Natural killer cell treated with Interleukin-12 subunit alpha and Interleukin-12 subunit beta and Interleukin-15 and Interleukin-18, amount 100 ng/mL, for 72 hours (primary cell): Measurements from ENCODE around the gene ZFP14. TPM values are rescaled to one million over a fixed set of nuclear protein-coding genes. Genes with fewer than 3 reads are reported as not detected.

Source experiments
- ATAC-seq, 2 donors: fragments of 150-1000 bp; cut with Tn5 transposase in 1 of 2; sonication (Bioruptor Pico), chemical (Tn5 transposase) in 1 of 2; 2 replicates each; pipeline ENCODE4 v1.10.0; 2021
- DNase-seq: peaks from one replicate; pipeline ENCODE4 v3.0.0; 2022; ENCODE audit warnings: low spot score
- H3K27ac Mint-ChIP-seq, 2 donors: 1 replicate in 1 of 2; 2 replicates in 1 of 2; pipeline ENCODE4 v1.8.0; 2022; ENCODE audit warnings: mixed read lengths in 2 of 2, mild to moderate bottlenecking in 1 of 2, moderate library complexity in 1 of 2
- H3K27me3 Mint-ChIP-seq, 2 donors: 1 replicate in 1 of 2; 2 replicates in 1 of 2; pipeline ENCODE4 v1.8.0; 2022; ENCODE audit warnings: mixed read lengths in 2 of 2
- H3K36me3 Mint-ChIP-seq: one replicate; pipeline ENCODE4 v1.8.0; 2022; ENCODE audit warnings: mixed read lengths
- H3K4me1 Mint-ChIP-seq, 2 donors: 1 replicate in 1 of 2; 2 replicates in 1 of 2; pipeline ENCODE4 v1.8.0; 2022; ENCODE audit warnings: low read depth in 2 of 2, mixed read lengths in 2 of 2, mild to moderate bottlenecking in 1 of 2
- H3K4me3 Mint-ChIP-seq: one replicate; pipeline ENCODE4 v1.8.0; 2022; ENCODE audit warnings: mixed read lengths
- H3K9me3 Mint-ChIP-seq: 2 replicates; pipeline ENCODE4 v1.8.0; 2022; ENCODE audit warnings: mixed read lengths
- total RNA-seq, 2 donors: library from RNA; stranded (reverse); gene quantifications; one replicate each; pipeline ENCODE4 v1.2.3, GENCODE V29; 2022

ZFP14 gene
- total RNA-seq: 1 to 10 TPM; 2.3 to 5.1 TPM

GRCh38 chr19:36378625-36379509 is at the start of gene ZFP14:
Gene ZFP14 (minus strand): TSS chr19:36379201. CDS start chr19:36367892, 11,309 bp downstream.
- Mint-ChIP-seq H3K27ac (peak within 1 kb of the TSS; percentile 82 to 89), H3K4me3 (peak within 1 kb of the TSS; percentile 90), H3K27me3 (no peaks in the 10 kb centered on the region), H3K36me3 (no peaks in the 10 kb centered on the region), H3K4me1 (peaks cover 18 to 19% of the 10 kb centered on the region in 2 donors), H3K9me3 (no peaks in the 10 kb centered on the region)
- ATAC-seq (peak; percentile 99 to 100), DNase-seq (peak; percentile 97)

- H3K4me3 Mint-ChIP-seq: no peak overlapping the region
- peaks cover 22 to 28% of the 10 kb centered on the region in 2 donors for H3K27me3 Mint-ChIP-seq
- no peak for ATAC-seq
These were observed 44.9 kb upstream of the ZFP14 start for GRCh38 chr19:36423925-36424324.

DNA sequence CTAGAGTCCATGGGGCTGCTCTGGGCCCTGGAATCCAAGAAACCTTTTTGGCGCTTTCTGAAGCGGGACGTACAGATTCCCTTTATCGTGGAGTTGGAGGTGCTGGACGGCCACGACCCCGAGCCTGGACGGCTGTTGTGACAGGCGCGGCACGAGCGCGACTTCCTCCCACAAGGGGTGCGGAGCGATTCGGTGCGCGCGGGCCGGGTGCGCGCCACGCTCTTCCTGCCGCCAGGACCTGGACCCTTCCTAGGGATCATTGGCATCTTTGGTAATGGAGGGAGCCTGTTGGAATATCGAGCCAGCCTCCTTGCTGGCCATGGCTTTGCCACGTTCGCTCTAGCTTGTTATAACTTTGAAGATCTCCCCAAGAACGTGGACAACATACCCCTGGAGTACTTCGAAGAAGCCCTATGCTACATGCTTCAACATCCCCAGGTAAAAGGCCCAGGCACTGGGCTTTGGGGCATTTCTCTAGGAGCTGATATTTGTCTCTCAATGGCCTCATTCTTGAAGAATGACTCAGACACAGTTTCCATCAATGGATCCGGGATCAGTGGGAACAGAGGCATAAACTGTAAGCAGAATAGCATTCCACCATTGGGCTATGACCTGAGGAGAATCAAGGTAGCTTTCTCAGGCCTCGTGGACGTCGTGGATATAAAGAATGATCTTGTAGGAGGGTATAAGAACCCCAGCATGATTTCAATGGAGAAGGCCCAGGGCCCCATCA is 42.9 kb upstream of the ZFP14 start:
- Mint-ChIP-seq H3K27ac (no peak overlapping the region), H3K27me3 (peaks cover 19 to 23% of the 10 kb centered on the region in 2 donors), H3K36me3 (peaks cover 14% of the 10 kb centered on the region), H3K4me3 (peak overlapping the region; percentile 51), H3K4me1 (peaks cover 14 to 17% of the 10 kb centered on the region in 2 donors), H3K9me3 (peaks cover 2% of the 10 kb centered on the region)
- ATAC-seq (no peak), DNase-seq (no peak)

More at GRCh38 chr19:36423925-36424324, 44.9 kb upstream of the ZFP14 start:
- Mint-ChIP-seq H3K36me3 (peaks cover 18% of the 10 kb centered on the region), H3K4me1 (peaks cover 0 to 3% of the 10 kb centered on the region in 2 donors), H3K9me3 (peaks cover 5% of the 10 kb centered on the region), H3K27ac (no peak overlapping the region)
- DNase-seq: no peak

- no peak for DNase-seq
- peaks cover 12% of the 10 kb centered on the region for H3K36me3 Mint-ChIP-seq
These were observed 42.2 kb upstream of the ZFP14 start for GRCh38 chr19:36420961-36421748.

GRCh38 chr19:36418287-36419001 is 39.4 kb upstream of the ZFP14 start, which contains the start of gene ZFP82:
Gene ZFP82 (minus strand): TSS chr19:36418644. CDS start chr19:36409789, 8,855 bp downstream.
- peak; percentile 85 for DNase-seq
- Mint-ChIP-seq H3K9me3 (no peaks in the 10 kb centered on the region), H3K4me3 (peak within 1 kb of the TSS; percentile 97), H3K36me3 (peaks cover 6% of the 10 kb centered on the region), H3K27me3 (peaks cover 11 to 13% of the 10 kb centered on the region in 2 donors), H3K27ac (peak within 1 kb of the TSS; percentile 93 to 94), H3K4me1 (peaks cover 14 to 17% of the 10 kb centered on the region in 2 donors)
- ATAC-seq: peak; percentile 95 to 96

More at GRCh38 chr19:36420961-36421748, 42.2 kb upstream of the ZFP14 start:
- no peaks in the 10 kb centered on the region for H3K9me3 Mint-ChIP-seq
- H3K4me3 Mint-ChIP-seq: peak overlapping the region; percentile 1
- ATAC-seq: no peak
- peaks cover 17 to 20% of the 10 kb centered on the region in 2 donors for H3K27me3 Mint-ChIP-seq
- H3K27ac Mint-ChIP-seq: no peak overlapping the region
- H3K4me1 Mint-ChIP-seq: peaks cover 14 to 17% of the 10 kb centered on the region in 2 donors

- ATAC-seq: no peak
- DNase-seq: no peak
- H3K27ac Mint-ChIP-seq: peak overlapping the region; percentile 93 to 94
- peaks cover 7% of the 10 kb centered on the region for H3K36me3 Mint-ChIP-seq
- H3K9me3 Mint-ChIP-seq: no peaks in the 10 kb centered on the region
- peak overlapping the region; percentile 97 for H3K4me3 Mint-ChIP-seq
- peaks cover 14 to 17% of the 10 kb centered on the region in 2 donors for H3K4me1 Mint-ChIP-seq
- H3K27me3 Mint-ChIP-seq: peaks cover 10 to 13% of the 10 kb centered on the region in 2 donors
These were observed 38.8 kb upstream of the ZFP14 start for GRCh38 chr19:36417752-36418286.

DNA sequence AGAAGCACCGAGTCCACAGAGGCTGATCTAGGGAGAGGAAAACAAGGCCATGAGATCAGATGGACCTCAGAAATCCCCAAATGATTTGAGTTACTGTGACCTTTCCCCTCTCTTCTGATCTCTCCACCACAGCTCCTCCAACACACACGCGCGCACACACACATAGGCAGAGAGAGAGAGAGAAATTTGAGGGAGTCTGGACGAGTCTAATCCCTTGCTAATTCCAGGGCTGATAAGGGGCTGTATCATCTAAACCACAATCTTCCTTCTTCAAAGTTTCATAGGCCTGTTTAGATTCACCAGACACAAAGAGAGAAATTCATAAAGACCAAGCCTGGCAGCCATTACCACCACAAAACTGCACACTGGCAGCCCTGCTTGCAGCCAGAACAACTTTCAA is 30.8 kb upstream of the ZFP14 start:
- Mint-ChIP-seq H3K4me3 (no peak overlapping the region), H3K4me1 (peaks cover 0 to 2% of the 10 kb centered on the region in 2 donors), H3K27me3 (no peaks in the 10 kb centered on the region), H3K9me3 (peaks cover 2% of the 10 kb centered on the region), H3K27ac (no peak overlapping the region), H3K36me3 (peaks cover 49% of the 10 kb centered on the region)
- ATAC-seq (no peak), DNase-seq (no peak)

- H3K27me3 Mint-ChIP-seq: no peaks in the 10 kb centered on the region
- H3K9me3 Mint-ChIP-seq: peaks cover 2% of the 10 kb centered on the region
- ATAC-seq: no peak
- H3K36me3 Mint-ChIP-seq: peaks cover 57% of the 10 kb centered on the region
- no peak for DNase-seq
- no peak overlapping the region for H3K4me3 Mint-ChIP-seq
- H3K4me1 Mint-ChIP-seq: peaks cover 0 to 2% of the 10 kb centered on the region in 2 donors
- no peak overlapping the region for H3K27ac Mint-ChIP-seq
These were observed 29.1 kb upstream of the ZFP14 start for GRCh38 chr19:36408101-36408500.

GRCh38 chr19:36404498-36404897 is 25.5 kb upstream of the ZFP14 start:
- ATAC-seq (no peak), DNase-seq (no peak)
- peaks cover 0 to 5% of the 10 kb centered on the region in 2 donors for H3K4me1 Mint-ChIP-seq
- H3K9me3 Mint-ChIP-seq: peaks cover 14% of the 10 kb centered on the region
- no peak overlapping the region for H3K4me3 Mint-ChIP-seq
- no peaks in the 10 kb centered on the region for H3K27me3 Mint-ChIP-seq
- no peak overlapping the region for H3K27ac Mint-ChIP-seq
- peaks cover 61% of the 10 kb centered on the region for H3K36me3 Mint-ChIP-seq

- Mint-ChIP-seq H3K4me1 (peaks cover 0 to 5% of the 10 kb centered on the region in 2 donors), H3K9me3 (peaks cover 14% of the 10 kb centered on the region), H3K4me3 (no peak overlapping the region), H3K27ac (no peak overlapping the region), H3K27me3 (no peaks in the 10 kb centered on the region), H3K36me3 (peaks cover 65% of the 10 kb centered on the region)
- DNase-seq (no peak), ATAC-seq (no peak)
These were observed 22.5 kb upstream of the ZFP14 start for GRCh38 chr19:36401475-36401874.

- Mint-ChIP-seq H3K27ac (no peak overlapping the region), H3K9me3 (peaks cover 22% of the 10 kb centered on the region), H3K4me1 (peaks cover 0 to 5% of the 10 kb centered on the region in 2 donors), H3K27me3 (no peaks in the 10 kb centered on the region), H3K4me3 (no peak overlapping the region), H3K36me3 (peaks cover 66% of the 10 kb centered on the region)
- DNase-seq (no peak), ATAC-seq (no peak)
These were observed 19.6 kb upstream of the ZFP14 start for GRCh38 chr19:36398571-36398970.

- no peak for DNase-seq
- no peak for ATAC-seq
- H3K4me1 Mint-ChIP-seq: no peaks in the 10 kb centered on the region
- no peaks in the 10 kb centered on the region for H3K27me3 Mint-ChIP-seq
- H3K36me3 Mint-ChIP-seq: peaks cover 65% of the 10 kb centered on the region
- no peak overlapping the region for H3K27ac Mint-ChIP-seq
- peaks cover 28% of the 10 kb centered on the region for H3K9me3 Mint-ChIP-seq
- no peak overlapping the region for H3K4me3 Mint-ChIP-seq
These were observed 14.1 kb upstream of the ZFP14 start for GRCh38 chr19:36392916-36393673.
